ENCODE measurements around the gene IGSF9.

- TF ChIP-seq POLR2A (IDR thresholded peaks at IDR 0.05; ENCODE audit: low read depth, low read length) (no peak), POLR2AphosphoS5 (IDR thresholded peaks at IDR 0.05; ENCODE audit: low read depth, low read length) (no peak), TAF1 (IDR thresholded peaks at IDR 0.05; ENCODE audit: low read depth, low read length) (no peak), SPI1 (IDR thresholded peaks at IDR 0.05; ENCODE audit: low read depth, low read length) (no peak), POU2F2 (IDR thresholded peaks at IDR 0.05; ENCODE audit: low read depth, low read length) (no peak), PAX5 (IDR thresholded peaks at IDR 0.05; ENCODE audit: insufficient read depth, low read length, severe bottlenecking) (no peak)
These were observed 32.6 kb upstream of the IGSF9 start for GRCh38 chr1:159978107-159978398.
